SK-N-MC (cell line): ENCODE measurements around the gene ATP13A2.

Experiments used
- EZH2 ChIP-seq: fragments of 200-600 bp; sonication (generic); IDR thresholded peaks from one replicate; pipeline ENCODE4 v1.6.1; 2017; ENCODE audit warnings: antibody characterized with exemption
- POLR2AphosphoS5 ChIP-seq: IDR thresholded peaks from 2 replicates; pipeline ENCODE4 v1.6.1; 2012; ENCODE audit warnings: mild to moderate bottlenecking, low read depth, low read length, borderline replicate concordance

DNA sequence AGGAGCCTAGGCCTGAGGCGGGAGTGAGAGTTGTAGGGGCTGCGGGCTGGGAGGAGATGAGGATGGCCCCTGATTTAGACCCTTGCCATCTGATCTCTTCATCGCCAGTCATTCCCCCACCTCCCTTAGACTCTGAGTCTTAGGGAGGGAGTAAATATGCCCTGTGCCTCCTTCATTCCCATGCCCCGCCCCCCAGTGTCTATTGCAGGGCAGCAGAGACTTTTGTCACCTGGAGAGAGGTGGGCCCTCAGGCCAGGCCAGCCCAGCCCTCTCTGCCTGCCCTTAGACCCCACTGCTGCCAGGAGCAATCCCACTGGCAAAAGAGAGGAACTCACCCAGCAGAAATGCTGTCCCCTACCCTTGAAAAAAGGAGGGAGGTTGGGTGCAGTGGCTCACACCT, 28.1 kb downstream of the ATP13A2 start:
- TF ChIP-seq EZH2 (no peak), POLR2AphosphoS5 (no peak)
